ENCODE measurements around the gene RPS27.
"Not testable (repeated sequence)": the region's sequence is repeated elsewhere in the genome, so short reads cannot be mapped to it uniquely, and the experiment has no call there.

Gene RPS27

DNA sequence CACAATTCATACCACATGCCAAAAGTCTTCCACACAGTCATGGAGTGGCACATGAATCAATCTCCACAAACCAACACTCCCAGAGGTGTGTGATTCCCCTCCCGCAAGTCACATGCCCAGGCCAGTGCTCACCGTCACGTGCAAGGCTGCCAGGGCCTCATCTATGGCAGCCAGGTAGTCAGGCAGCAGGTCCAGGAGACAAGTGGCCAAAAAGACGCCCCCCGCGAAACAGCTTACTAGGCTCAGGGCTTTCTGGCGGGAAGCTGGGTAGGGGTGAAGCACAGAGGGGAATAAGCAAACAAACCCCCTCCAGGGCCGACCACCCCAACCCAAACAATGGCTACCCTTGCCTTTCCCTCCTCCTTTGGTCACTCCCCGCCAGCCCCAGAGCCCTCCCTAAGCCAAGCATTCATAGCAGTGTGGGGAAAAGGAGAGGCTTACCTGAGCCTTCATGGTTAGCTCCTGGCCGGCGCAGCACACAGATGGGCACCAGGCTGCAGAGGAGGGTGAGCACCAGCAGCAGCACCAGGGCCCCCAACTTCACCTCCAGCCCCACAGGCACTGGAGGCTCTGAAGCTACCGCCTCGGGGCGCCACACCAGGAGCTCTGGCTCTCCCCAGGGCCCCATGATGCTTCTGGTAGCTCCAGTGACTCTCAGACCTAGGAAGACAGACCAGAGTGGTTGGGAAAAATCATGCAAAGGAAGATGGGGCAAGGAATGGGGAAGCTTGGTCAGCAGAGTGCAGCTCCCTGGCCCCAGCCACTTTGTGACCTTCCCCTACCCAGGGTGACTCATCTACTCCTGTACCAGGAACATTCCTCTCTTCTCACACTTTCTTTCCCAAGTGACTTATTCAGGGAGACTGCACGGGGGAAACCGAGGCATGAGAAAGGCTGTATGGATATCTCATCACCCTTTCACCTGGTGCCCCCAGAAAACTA is 28.2 kb upstream of the RPS27 start:
- DNase-seq = no peak

- DNase-seq = peak; percentile 94
Observed at GRCh38 chr1:153963030-153963849, 27.3 kb upstream of the RPS27 start, which contains the start of gene SLC39A1. SLC39A1 (minus strand) TSS chr1:153963537; CDS start chr1:153962715, 822 bp downstream.

GRCh38 chr1:153963850-153964331 is 26.7 kb upstream of the RPS27 start:
- DNase-seq = no peak

DNA sequence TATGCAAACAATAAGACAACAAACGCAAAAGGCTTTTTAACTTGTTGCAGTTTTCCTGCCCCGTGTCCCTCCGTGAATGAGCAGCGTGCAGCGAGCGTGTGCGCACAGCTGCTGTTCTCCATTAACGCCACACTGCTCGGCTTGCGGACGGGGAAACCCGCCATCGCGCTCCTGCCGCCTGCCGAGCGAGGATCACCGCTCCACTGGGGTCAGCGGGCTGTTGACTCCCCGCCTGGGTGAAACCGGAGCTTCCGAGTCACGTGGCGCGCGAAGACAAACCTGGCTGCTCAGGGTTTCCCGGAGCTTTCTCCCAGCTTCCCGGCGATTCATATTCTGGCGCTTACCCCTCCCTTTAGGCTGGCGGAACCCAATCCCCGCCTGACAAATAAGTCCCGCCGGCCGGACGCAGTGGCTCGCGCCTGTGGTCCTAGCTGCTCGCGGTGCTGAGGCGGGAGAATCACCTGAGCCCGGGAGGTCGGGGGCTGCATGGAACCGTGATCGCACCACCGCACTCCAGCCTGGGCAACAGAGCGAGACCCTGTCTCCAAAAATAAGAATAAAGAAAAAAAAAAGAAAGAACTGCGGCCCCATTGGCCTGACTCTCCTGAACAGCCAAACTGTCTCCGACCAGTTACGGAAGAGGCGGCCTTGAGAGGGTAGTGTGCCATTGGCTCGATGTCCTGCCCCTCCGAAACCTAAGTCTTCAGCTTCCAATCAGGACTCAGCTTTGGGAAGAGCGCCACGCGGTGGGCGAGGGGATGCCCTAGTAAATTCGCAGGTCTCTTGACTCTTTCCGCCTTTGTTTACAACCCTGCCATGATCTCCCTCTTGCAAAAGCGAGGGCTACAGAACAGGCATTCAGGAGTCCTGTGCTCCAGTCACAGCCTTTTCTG is 23.2 kb upstream of the RPS27 start, which contains the start of gene CREB3L4:
Gene CREB3L4, plus strand, starts transcription at position 796 of the 893 bp plus-strand sequence. CDS start 624 bp downstream, outside the sequence.
- DNase-seq = peak; percentile 91

DNA sequence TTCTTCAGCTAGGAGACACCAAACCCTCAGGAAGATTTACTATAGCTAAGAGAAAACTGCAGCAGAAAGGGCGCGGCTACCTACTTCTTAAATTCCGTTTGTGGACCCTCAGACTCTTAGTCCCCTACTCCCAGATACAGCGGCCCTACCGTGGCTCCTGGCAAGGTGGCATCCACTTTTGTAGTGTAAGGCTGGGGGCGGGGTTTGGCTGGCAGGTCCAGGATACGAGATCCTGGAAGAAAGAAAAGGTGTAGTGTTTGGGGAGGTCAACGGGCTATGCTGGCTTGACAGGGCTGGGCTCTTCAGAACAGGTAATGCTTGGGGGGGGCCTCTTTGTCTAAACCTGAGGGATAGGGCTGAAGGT is 22.6 kb upstream of the RPS27 start:
- DNase-seq = no peak

- DNase-seq = no peak
Observed at GRCh38 chr1:153968408-153968807, 22.2 kb upstream of the RPS27 start.

DNA sequence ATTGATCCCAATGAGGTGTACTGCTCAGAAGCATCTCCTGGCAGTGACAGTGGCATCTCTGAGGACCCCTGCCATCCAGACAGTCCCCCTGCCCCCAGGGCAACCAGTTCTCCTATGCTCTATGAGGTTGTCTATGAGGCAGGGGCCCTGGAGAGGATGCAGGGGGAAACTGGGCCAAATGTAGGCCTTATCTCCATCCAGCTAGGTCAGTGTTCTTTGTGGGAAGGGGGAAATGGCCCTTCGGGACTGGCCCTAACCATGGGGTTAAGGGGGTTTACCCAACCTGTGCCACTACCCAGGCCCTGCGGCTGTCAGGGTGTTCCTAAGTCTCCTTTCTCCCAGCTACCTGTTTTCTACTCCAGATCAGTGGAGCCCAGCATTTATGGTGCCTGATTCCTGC is 21.6 kb upstream of the RPS27 start:
- DNase-seq = no peak

- DNase-seq = no peak
Observed at GRCh38 chr1:153970346-153970745, 20.2 kb upstream of the RPS27 start.

GRCh38 chr1:153973071-153973470 is 17.5 kb upstream of the RPS27 start:
- DNase-seq = no peak

DNA sequence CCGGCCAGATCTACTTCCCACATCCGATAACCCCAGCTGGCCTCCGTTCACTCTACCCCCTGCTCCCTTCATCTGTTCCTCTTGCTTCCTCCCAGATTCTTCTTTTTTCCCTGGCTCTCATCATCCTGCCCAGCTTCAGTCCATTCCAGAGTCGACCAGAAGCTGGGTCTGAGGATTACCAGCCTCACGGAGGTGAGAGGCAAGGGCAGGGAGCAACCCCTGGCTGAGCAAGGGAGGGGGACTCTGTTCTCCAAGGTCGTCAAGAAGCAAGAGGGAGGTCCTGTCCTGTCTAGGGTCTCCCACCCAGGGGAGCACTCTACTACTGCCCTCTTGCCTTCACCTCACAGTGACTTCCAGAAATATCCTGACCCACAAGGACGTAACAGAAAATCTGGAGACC is 17.0 kb upstream of the RPS27 start:
- DNase-seq = no peak

GRCh38 chr1:153976819-153977249 is 13.7 kb upstream of the RPS27 start:
- no peak for DNase-seq

- peak; percentile 87 for DNase-seq
Observed at GRCh38 chr1:153977250-153978240, 13.0 kb upstream of the RPS27 start, which contains the start of gene JTB. JTB (minus strand) TSS chr1:153977674; CDS start chr1:153977252, 422 bp downstream.

- DNase-seq = no peak
Observed at GRCh38 chr1:153978274-153978909, 12.2 kb upstream of the RPS27 start.

DNA sequence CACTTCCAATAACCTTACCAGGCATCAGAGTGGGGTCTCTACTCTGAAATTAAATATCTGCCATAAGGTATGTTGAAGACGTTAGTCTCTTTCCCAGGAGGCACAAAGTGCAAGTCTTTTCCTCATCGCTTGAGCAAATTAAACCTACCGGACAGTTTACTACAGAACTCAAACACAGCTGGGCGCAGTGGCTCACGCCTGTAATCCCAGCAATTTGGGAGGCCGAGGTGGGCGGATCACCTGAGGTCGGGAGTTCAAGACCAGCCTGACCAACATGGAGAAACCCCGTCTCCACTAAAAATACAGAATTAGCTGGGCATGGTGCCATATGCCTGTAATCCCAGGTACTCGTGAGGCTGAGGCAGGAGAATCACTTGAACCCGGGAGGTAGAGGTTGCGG is 11.5 kb upstream of the RPS27 start:
- DNase-seq = not testable (repeated sequence)

DNA sequence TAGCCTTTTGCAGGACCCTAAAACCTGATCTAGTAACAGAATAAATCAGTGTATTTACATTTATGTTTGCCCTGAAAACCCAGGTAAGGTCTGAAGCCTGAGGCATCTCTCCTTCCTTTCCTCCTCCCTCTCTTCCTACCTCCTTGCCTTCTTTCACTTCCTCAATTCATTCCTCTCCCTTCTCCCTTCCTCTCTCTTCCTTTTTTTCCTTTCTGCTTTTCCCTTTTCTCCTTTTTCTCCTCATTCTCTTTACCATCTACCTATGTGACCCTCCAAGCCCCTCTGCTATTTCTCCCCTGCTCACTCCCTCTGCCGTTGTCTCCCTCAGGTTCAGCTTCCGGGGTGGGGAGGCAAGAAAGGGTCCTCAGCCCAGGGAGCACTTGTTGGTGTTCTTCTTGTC is 8.8 kb upstream of the RPS27 start:
- DNase-seq = not testable (repeated sequence)

DNA sequence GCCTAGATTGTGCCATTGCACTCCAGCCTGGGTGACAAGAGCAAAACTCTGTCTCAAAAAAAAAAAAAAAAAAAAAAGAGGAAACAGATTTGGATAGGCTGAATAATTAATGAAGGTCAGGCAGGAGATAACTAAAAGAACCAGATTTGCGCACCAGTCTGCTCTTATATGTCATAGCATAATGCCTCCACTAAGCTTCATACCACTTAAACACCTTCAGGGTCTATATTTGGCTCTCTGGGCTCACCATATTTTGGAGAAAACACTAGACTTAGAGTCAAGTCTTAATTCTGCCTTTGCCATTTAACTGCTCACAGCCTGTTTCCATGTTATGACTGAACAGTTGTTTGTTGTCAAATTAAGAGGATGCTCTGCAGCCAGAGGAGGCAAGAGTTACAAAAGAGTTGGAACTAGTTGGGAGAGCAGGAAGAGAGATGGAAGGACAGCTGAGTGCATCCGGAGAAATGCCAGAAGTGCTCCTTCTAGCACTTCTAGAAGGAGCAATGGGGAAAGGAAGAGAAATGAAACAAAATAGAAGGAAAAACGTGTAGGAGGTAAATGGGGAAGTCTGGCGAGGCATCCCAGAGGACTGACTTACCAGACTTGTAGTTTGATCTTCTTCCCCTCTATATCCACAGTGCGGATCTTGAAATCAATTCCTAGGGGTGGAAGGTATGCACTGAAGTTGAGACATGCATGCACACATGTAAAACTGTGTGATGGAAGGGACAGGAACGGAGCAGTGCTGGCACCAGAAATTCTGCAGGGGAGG is 6.3 kb upstream of the RPS27 start:
- no peak for DNase-seq

GRCh38 chr1:153985341-153985912 is 5.1 kb upstream of the RPS27 start:
- DNase-seq = no peak

- DNase-seq = no peak
Observed at GRCh38 chr1:153985941-153986761, 4.4 kb upstream of the RPS27 start, which contains the start of gene RAB13. RAB13 (minus strand) TSS chr1:153986339; CDS start chr1:153986236, 103 bp downstream.

All from CD4-positive, alpha-beta T cell treated with Interleukin-10 for 1 hour (primary cell).